ENCODE data around the gene PRICKLE2. TPM values are rescaled to one million over a fixed set of nuclear protein-coding genes. Genes with fewer than 3 reads are reported as not detected.

PRICKLE2 gene
- total RNA-seq, 4 donors from 2014 or later: 26.2 to 87.3 (median 47.9) TPM

DNA sequence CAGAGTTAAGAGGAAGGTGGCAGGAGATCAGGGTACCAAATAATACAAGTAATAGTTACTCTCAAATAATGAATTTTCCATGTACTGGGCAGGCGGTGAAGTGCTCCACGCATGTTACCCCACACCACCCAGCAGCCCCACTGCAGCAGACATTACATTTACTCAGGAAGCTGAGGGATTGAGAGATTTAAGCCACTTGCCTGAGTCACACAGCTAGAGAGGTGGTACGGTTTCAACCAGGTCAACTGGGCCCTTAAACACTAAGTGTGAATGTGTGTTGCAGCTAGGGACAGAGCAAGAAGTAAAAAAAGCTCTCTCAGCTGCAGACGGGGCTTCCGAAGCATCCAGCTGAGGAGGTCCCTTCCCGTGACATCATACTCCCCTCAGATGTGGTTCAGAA lies 91.3 kb downstream of the PRICKLE2 start:
- intact Hi-C loops (cut with DNase I; ENCODE audit: low total_unique reads): no loop called here

DNA sequence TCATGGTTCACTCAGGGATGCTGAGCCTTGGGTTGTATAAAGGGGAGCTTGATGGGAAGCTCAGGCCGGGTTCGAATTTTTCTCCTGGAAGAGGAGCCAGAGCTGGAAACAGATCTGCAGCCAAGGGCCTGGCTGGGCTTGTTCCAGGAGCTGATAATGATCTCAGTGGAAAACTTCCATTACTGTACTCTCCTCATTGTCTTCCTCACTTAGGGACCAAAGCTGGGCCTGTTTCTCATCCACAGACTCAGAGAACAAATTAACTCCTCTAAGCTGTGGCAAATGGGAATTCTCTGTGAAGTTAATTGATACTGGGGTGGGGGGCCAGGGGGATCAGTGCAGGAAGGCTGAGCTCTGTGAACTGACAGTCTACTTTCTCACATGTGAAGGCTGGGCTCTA lies 92.0 kb downstream of the PRICKLE2 start:
- H3K9me3 ChIP-seq: no peaks in the 10 kb centered on the region
- peak overlapping the region in 1 of 2 donors; percentile 56 for H3K27ac ChIP-seq
- no peaks in the 10 kb centered on the region for H3K4me1 ChIP-seq
- intact Hi-C loops (cut with DNase I; ENCODE audit: low total_unique reads): no loop called here
- no peak overlapping the region for H3K4me3 ChIP-seq
- DNase-seq: no peak
- TF ChIP-seq, protein P1, sequence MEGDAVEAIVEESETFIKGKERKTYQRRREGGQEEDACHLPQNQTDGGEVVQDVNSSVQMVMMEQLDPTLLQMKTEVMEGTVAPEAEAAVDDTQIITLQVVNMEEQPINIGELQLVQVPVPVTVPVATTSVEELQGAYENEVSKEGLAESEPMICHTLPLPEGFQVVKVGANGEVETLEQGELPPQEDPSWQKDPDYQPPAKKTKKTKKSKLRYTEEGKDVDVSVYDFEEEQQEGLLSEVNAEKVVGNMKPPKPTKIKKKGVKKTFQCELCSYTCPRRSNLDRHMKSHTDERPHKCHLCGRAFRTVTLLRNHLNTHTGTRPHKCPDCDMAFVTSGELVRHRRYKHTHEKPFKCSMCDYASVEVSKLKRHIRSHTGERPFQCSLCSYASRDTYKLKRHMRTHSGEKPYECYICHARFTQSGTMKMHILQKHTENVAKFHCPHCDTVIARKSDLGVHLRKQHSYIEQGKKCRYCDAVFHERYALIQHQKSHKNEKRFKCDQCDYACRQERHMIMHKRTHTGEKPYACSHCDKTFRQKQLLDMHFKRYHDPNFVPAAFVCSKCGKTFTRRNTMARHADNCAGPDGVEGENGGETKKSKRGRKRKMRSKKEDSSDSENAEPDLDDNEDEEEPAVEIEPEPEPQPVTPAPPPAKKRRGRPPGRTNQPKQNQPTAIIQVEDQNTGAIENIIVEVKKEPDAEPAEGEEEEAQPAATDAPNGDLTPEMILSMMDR (IDR thresholded peaks at IDR 0.05): no peak
- no peak for TF ChIP-seq POLR2A (IDR thresholded peaks at IDR 0.05)
- no peaks in the 10 kb centered on the region for H3K27me3 ChIP-seq
- H3K36me3 ChIP-seq: no peaks in the 10 kb centered on the region

More for the DNA sequence above, 91.3 kb downstream of the PRICKLE2 start:
- Histone ChIP-seq H3K36me3 (no peaks in the 10 kb centered on the region), H3K27me3 (no peaks in the 10 kb centered on the region), H3K4me3 (no peak overlapping the region), H3K27ac (peak overlapping the region in 1 of 2 donors; percentile 56), H3K9me3 (no peaks in the 10 kb centered on the region), H3K4me1 (no peaks in the 10 kb centered on the region)
- TF ChIP-seq, protein P1 (IDR thresholded peaks at IDR 0.05): no peak
- TF ChIP-seq POLR2A (IDR thresholded peaks at IDR 0.05): no peak
- DNase-seq: no peak

DNA sequence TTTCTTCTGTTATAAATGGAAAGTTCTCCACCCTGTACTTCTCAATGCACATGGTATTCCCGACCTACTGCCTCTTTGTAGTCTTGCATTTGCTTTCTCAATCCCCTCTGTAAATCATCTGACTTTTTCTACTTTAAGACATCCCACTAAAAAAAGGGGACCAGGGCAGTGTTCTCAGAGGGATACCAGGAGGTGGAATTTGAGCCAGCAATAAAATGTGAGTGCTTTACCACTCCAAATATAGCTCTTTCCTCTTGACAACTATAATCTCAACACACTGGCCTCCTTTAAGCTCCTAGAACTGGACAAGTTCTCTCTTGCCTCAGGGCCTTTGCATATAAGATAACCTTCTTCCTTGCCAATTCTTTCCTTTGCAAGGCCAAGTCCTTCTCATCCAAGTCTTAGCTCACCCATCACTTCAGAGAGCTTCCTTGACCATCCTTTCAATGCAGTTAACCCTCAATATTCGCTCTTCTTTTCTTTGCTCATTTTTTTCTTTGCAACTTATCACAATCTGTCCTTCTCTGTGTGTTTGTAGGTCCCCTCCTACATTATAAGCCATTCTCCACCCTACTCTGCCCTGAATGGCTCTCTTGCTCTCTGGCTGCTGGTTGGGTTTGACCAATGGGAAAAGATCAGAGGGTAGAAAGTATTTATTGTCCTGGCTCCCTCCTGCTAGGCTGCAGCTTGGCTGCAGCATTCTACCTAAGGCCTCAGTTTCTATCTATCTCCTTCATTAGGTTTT lies 93.4 kb downstream of the PRICKLE2 start:
- no peak for DNase-seq
- Histone ChIP-seq H3K36me3 (no peaks in the 10 kb centered on the region), H3K9me3 (no peaks in the 10 kb centered on the region), H3K27ac (peak overlapping the region; percentile 19 to 61), H3K4me3 (no peak overlapping the region), H3K4me1 (no peaks in the 10 kb centered on the region), H3K27me3 (no peaks in the 10 kb centered on the region)
- TF ChIP-seq, protein P1 (IDR thresholded peaks at IDR 0.05): no peak
- TF ChIP-seq POLR2A (IDR thresholded peaks at IDR 0.05): no peak
- intact Hi-C loops (cut with DNase I; ENCODE audit: low total_unique reads): no loop called here

DNA sequence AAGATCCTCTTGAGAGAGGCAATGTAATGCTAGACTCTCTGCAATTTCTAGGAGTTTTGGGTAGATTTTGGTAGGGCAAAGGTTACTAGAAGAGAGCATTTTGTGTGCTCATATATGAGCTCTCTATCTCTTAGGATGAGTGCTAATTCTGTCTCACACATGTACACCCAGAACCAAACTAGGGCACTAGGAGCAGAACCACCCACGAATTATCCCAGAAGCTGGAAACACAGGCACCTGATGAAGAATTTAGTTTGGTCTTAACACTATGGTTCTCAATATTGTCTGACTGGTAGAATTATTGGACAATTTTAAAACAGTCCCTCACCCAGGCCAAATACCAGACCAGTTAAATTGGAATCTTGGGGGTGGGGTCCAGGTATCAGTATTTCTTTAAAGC lies 94.8 kb downstream of the PRICKLE2 start:
- intact Hi-C loops (cut with DNase I; ENCODE audit: low total_unique reads): no loop called here
- DNase-seq: no peak
- Histone ChIP-seq H3K4me3 (no peak overlapping the region), H3K27ac (no peak overlapping the region), H3K4me1 (no peaks in the 10 kb centered on the region), H3K9me3 (no peaks in the 10 kb centered on the region), H3K36me3 (no peaks in the 10 kb centered on the region), H3K27me3 (no peaks in the 10 kb centered on the region)
- TF ChIP-seq POLR2A (IDR thresholded peaks at IDR 0.05): no peak
- TF ChIP-seq, protein P1 (IDR thresholded peaks at IDR 0.05): no peak

DNA sequence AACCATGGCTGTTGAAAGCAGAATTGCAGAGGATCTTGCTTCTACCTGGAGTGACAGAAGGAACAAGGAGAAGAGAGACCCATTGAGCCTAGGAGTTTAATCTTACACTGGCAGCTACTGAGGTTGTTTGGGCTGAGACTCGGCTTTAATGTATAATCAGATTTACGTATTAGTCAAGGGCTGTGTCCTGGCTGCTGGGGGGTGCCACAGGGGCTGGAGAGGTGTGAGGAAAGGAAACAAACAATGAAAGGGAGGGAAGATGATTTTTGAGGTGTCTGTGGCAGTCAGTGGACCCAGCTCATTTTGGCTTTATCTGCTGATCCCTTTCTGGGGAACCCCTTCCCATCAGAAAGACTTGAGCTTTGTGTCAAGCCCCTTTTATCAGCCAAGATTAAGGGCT lies 95.7 kb downstream of the PRICKLE2 start:
- Histone ChIP-seq H3K27ac (no peak overlapping the region), H3K36me3 (no peaks in the 10 kb centered on the region), H3K27me3 (no peaks in the 10 kb centered on the region), H3K4me3 (no peak overlapping the region), H3K4me1 (no peaks in the 10 kb centered on the region), H3K9me3 (no peaks in the 10 kb centered on the region)
- intact Hi-C loops (cut with DNase I; ENCODE audit: low total_unique reads): no loop called here
- no peak for TF ChIP-seq POLR2A (IDR thresholded peaks at IDR 0.05)
- TF ChIP-seq, protein P1 (IDR thresholded peaks at IDR 0.05): no peak
- no peak for DNase-seq
